HG03103 (cell line): ENCODE data around the gene GNPTAB.
"Not testable (repeated sequence)": the region's sequence is repeated elsewhere in the genome, so short reads cannot be mapped to it uniquely, and the experiment has no call there.

ENCODE experiments used
- ATAC-seq: cut with Tn5 transposase; IDR thresholded peaks from one replicate; pipeline ENCODE4 v1.9.1; 2021; ENCODE audit warnings: low read depth; ENCODE audit not compliant: unreplicated experiment

The GNPTAB gene

GRCh38 chr12:101811342-101811741 lies 19.4 kb downstream of the GNPTAB start:
- ATAC-seq = not testable (repeated sequence)

DNA sequence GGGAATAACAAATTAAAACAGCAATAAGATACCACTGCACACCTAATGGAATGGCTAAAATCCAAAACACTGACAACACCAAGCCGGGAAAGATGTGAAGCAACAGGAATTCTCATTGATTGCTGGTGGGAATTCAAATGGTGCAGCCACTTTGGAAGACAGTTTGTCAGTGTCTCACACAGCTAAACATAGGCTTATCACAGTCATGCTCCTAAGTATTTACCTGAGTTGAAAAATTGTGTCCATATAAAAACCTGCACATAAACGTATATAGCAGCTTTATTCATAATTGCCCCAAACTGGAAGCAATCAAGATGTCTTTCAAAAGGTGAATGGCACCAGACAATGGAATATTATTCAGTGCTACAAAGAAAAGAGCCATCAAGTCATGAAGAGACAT lies 21.6 kb downstream of the GNPTAB start:
- ATAC-seq = no peak

- no peak for ATAC-seq
These were observed 24.5 kb downstream of the GNPTAB start for GRCh38 chr12:101806265-101806664.

GRCh38 chr12:101804409-101804808 lies 26.4 kb downstream of the GNPTAB start:
- no peak for ATAC-seq

- no peak for ATAC-seq
These were observed 26.8 kb downstream of the GNPTAB start for GRCh38 chr12:101803978-101804377.

DNA sequence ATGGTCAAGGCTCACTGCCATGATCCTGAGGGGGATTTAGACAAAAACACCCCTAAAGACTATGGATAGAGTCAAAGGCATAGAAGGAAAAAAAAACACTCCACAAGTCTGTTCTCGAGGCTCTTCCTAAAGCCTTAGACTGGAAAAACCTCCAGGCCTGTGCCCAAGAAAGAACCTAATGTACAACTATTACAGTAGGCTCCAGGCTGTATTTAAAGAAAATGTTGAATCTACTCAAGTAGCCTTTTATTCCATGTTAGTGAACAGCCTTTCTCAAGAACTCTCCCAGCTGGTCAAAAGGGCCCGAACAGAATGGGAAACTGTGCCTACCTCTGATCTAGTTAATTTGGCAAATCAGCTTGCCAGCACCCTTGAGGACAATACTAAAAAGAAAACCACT lies 28.3 kb downstream of the GNPTAB start:
- no peak for ATAC-seq

GRCh38 chr12:101799774-101800173 lies 31.0 kb downstream of the GNPTAB start:
- no peak for ATAC-seq

DNA sequence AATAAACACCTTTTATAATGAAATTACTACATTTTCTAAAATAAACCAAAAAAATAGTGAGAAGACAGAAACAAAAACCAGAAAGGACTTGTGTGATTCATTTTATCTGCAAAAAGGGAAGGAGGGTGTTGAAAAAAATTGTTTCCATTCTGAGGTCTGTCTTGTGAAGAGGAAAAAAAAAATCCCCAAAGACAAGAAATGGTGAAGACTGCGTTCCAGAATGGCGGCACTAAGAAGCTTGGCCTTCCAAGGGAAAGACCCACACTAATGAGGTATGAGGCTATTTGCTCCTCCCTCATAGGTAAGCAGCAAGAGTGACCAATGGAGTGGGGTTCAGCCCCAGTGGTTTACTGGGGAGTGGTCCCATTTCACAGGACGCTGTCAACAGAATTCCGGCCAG lies 35.0 kb downstream of the GNPTAB start:
- ATAC-seq = no peak

- no peak for ATAC-seq
These were observed 35.7 kb downstream of the GNPTAB start for GRCh38 chr12:101795013-101795412.

DNA sequence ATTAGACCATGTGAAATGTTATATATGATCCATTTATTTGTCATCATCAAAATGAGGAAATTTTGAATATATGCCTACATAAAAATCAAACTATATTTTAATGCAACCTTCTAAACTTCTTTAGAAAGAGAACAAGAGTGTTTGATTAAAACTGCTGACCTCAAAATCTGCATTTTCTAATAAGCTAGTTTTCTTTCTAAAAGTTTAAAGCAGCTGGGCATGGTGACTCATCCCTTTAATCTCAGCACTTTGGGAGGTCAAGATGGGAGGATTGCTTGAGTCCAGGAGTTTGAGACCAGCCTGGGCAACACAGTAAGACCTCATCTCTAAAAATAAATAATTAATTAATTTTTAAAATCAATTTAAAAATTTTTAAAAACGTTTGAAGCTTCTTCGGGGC lies 36.2 kb downstream of the GNPTAB start:
- ATAC-seq = no peak

- no peak for ATAC-seq
These were observed 37.4 kb downstream of the GNPTAB start for GRCh38 chr12:101793401-101793800.

GRCh38 chr12:101792046-101792931 lies 38.5 kb downstream of the GNPTAB start:
- no peak for ATAC-seq

GRCh38 chr12:101789171-101789570 lies 41.6 kb downstream of the GNPTAB start:
- ATAC-seq = no peak

- no peak for ATAC-seq
These were observed 45.1 kb downstream of the GNPTAB start for GRCh38 chr12:101785671-101786070.

GRCh38 chr12:101784376-101784775 lies 46.4 kb downstream of the GNPTAB start:
- no peak for ATAC-seq

DNA sequence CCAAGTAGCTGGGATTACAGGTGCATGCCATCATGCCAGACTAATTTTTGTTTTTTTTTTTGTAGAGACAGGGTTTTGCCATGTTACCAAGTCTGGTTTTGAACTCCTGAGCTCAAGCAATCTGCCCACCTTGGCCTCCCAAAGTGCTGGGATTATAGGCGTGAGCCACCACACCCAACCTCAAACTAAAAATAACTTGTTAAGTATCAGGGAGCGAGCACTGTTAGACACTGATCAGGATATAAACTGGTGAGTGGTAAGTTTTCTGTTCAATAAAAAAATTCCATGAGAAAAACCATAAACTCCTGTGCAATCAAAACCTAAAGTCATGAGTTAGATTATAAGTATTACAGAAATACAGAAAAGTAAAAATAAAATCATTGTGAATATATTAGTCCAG lies 46.9 kb downstream of the GNPTAB start:
- no peak for ATAC-seq

- ATAC-seq = no peak
These were observed 47.6 kb downstream of the GNPTAB start for GRCh38 chr12:101783150-101783549.

GRCh38 chr12:101782273-101782731 lies 48.5 kb downstream of the GNPTAB start:
- no peak for ATAC-seq

GRCh38 chr12:101781834-101782233 lies 48.9 kb downstream of the GNPTAB start:
- no peak for ATAC-seq

DNA sequence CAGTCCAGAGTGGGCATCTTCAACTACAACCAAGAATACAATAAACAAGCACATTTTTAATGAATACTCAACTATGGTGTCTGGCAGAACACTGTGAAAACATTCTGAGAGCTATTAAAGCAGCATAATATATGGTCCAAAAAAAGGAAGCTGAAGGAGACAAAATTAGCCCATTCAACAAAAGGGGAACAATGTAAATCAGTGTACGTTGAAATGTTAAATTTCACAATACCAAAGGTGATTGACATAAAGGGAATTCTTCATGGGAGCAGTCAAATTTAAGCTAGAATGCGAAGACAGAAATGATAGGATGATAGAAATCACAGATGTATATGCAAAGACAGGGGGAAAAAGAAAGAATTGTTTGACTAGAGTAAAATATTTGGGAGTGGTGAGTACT lies 50.2 kb downstream of the GNPTAB start:
- no peak for ATAC-seq

DNA sequence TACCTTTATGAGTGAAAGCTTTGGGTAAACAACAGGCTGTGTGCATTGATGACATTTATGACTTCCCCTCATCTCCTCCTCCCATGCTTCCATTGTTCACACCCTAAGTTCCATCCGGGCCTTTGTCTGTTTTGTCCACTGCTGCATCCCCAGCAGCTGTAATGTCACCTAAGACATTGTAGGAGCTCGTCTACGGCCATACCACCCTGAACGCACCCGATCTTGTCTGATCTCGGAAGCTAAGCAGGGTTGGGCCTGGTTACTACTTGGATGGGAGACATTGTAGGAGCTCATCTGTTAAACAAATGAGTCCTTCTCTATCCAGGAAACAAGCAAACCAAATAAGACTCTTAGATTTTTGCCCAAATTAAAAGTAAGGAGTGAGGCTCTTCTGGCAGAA lies 51.1 kb downstream of the GNPTAB start:
- no peak for ATAC-seq

GRCh38 chr12:101779200-101779599 lies 51.6 kb downstream of the GNPTAB start:
- no peak for ATAC-seq
